Activated naive CD4-positive, alpha-beta T cell treated with Interleukin-2 at 50 U/mL for 16 hours (primary cell): Measurements from ENCODE around the gene TTC28.
"Not testable (repeated sequence)": the region's sequence is repeated elsewhere in the genome, so short reads cannot be mapped to it uniquely, and the experiment has no call there.

ENCODE experiments used
- DNase-seq: peaks from one replicate; pipeline ENCODE4 v3.0.0-alpha.2; 2020

Gene TTC28

GRCh38 chr22:28402060-28402459 lies 277.6 kb downstream of the TTC28 start:
- no peak for DNase-seq

GRCh38 chr22:28398981-28399380 lies 280.7 kb downstream of the TTC28 start:
- no peak for DNase-seq

- no peak for DNase-seq
Observed at GRCh38 chr22:28398355-28398754, 281.3 kb downstream of the TTC28 start.

- no peak for DNase-seq
Observed at GRCh38 chr22:28397306-28397705, 282.3 kb downstream of the TTC28 start.

GRCh38 chr22:28395920-28396753 lies 283.5 kb downstream of the TTC28 start:
- no peak for DNase-seq

GRCh38 chr22:28395520-28395919 lies 284.1 kb downstream of the TTC28 start:
- no peak for DNase-seq

GRCh38 chr22:28394513-28395110 lies 285.0 kb downstream of the TTC28 start:
- DNase-seq = no peak

- no peak for DNase-seq
Observed at GRCh38 chr22:28381429-28382167, 298.0 kb downstream of the TTC28 start.

GRCh38 chr22:28379951-28380350 lies 299.7 kb downstream of the TTC28 start:
- no peak for DNase-seq

- no peak for DNase-seq
Observed at GRCh38 chr22:28379075-28379779, 300.4 kb downstream of the TTC28 start.

- no peak for DNase-seq
Observed at GRCh38 chr22:28375761-28376534, 303.7 kb downstream of the TTC28 start.

- DNase-seq = no peak
Observed at GRCh38 chr22:28373831-28374230, 305.8 kb downstream of the TTC28 start.

- no peak for DNase-seq
Observed at GRCh38 chr22:28369854-28370253, 309.8 kb downstream of the TTC28 start.

- no peak for DNase-seq
Observed at GRCh38 chr22:28366856-28367255, 312.8 kb downstream of the TTC28 start.

- no peak for DNase-seq
Observed at GRCh38 chr22:28365371-28365770, 314.3 kb downstream of the TTC28 start.

GRCh38 chr22:28364105-28364504 lies 315.5 kb downstream of the TTC28 start:
- DNase-seq = not testable (repeated sequence)

GRCh38 chr22:28360939-28361338 lies 318.7 kb downstream of the TTC28 start:
- DNase-seq = no peak

GRCh38 chr22:28358312-28358711 lies 321.3 kb downstream of the TTC28 start:
- no peak for DNase-seq

GRCh38 chr22:28357193-28357592 lies 322.4 kb downstream of the TTC28 start:
- no peak for DNase-seq

- no peak for DNase-seq
Observed at GRCh38 chr22:28351476-28351875, 328.2 kb downstream of the TTC28 start.

- DNase-seq = no peak
Observed at GRCh38 chr22:28348613-28349609, 330.7 kb downstream of the TTC28 start.
